Esophagus squamous epithelium (tissue), 5 donors: ENCODE data around the gene KRT38. TPM values are rescaled to one million over a fixed set of nuclear protein-coding genes. Genes with fewer than 3 reads are reported as not detected.

Source experiments
- DNase-seq: peaks from one replicate; lab custom pipeline; 2025; lab: John Stamatoyannopoulos, UW
- H3K27ac ChIP-seq, 4 donors: fragments of 200-600 bp; sonication (generic); one replicate each; pipeline ENCODE4 v1.5.1; 2016 to 2019; ENCODE audit warnings: mild to moderate bottlenecking in 1 of 4
- H3K27me3 ChIP-seq, 4 donors: fragments of 200-600 bp; sonication (generic); 1 replicate in 3 of 4; 2 replicates in 1 of 4; pipeline versions ENCODE4 v1.5.1 to v1.6.0; 2017 to 2021; ENCODE audit warnings: antibody characterized with exemption in 1 of 4
- H3K36me3 ChIP-seq, 3 donors: fragments of 200-600 bp; sonication (generic); one replicate each; pipeline ENCODE4 v1.5.1; 2016 to 2019
- H3K4me1 ChIP-seq, 3 donors: fragments of 200-600 bp; sonication (generic); one replicate each; pipeline ENCODE4 v1.5.1; 2017 to 2019
- H3K4me3 ChIP-seq, 4 donors: fragments of 200-600 bp; sonication (generic); 1 replicate in 3 of 4; 2 replicates in 1 of 4; pipeline ENCODE4 v1.5.1; 2016 to 2019; ENCODE audit warnings: mild to moderate bottlenecking in 2 of 4, moderate library complexity in 1 of 4
- H3K9me3 ChIP-seq, 3 donors: fragments of 200-600 bp; sonication (generic); one replicate each; pipeline ENCODE4 v1.5.1; 2016 to 2019
- CTCF ChIP-seq, 6 experiments: fragments of 450-650 bp in 4 of 6; fragments of 200-600 bp in 2 of 6; sonication (generic) in 2 of 6; IDR thresholded peaks; one replicate each; pipeline ENCODE4 v1.5.1; 2016 to 2019; ENCODE audit warnings: antibody characterized with exemption in 6 of 6, mild to moderate bottlenecking in 4 of 6, moderate library complexity in 4 of 6
- POLR2A ChIP-seq, 4 donors: fragments of 450-650 bp; IDR thresholded peaks; one replicate each; pipeline ENCODE4 v1.6.1; 2017; ENCODE audit warnings: antibody characterized with exemption in 4 of 4, mild to moderate bottlenecking in 4 of 4, moderate library complexity in 3 of 4
- WGBS, 2 donors: methylation state at CpG; one replicate each; pipeline ENCODE4 v1.1.5; 2018; 5-methylcytosine and 5-hydroxymethylcytosine counted together
- intact Hi-C: fragments of 100-400 bp; cut with DNase I; formaldehyde crosslinking; loops from one replicate; pipeline ENCODE4 v1.15.0; 2022
- total RNA-seq, 4 donors: library from RNA; depleted of rRNA; stranded (reverse); fragments of >200 nt; gene quantifications; one replicate each; pipeline ENCODE4 v1.1.0, GENCODE V29; 2016
- donor health status: DM: yes; HTN: yes; CAD: no.

The KRT38 gene
- total RNA-seq, 4 donors from 2014 or later: 0.18 TPM; not detected in 3

GRCh38 chr17:41480581-41480980 is 39.8 kb upstream of the KRT38 start:
- Histone ChIP-seq H3K9me3 (no peaks in the 10 kb centered on the region), H3K4me3 (no peak overlapping the region), H3K27me3 (no peaks in the 10 kb centered on the region), H3K27ac (no peak overlapping the region), H3K36me3 (no peaks in the 10 kb centered on the region), H3K4me1 (no peaks in the 10 kb centered on the region)
- 98% methylated on average over 9 of the region's 10 CpGs; no CpG with 5 or more reads in 1 of the 2 donors for WGBS, 2 donors
- DNase-seq: no peak
- intact Hi-C loops: no loop called here
- TF ChIP-seq CTCF (IDR thresholded peaks at IDR 0.05) (no peak), POLR2A (IDR thresholded peaks at IDR 0.05) (no peak)

- intact Hi-C loops: no loop called here
- 46 to 50% methylated on average over 2 of the region's 2 CpGs for WGBS, 2 donors
- TF ChIP-seq CTCF (IDR thresholded peaks at IDR 0.05) (no peak), POLR2A (IDR thresholded peaks at IDR 0.05) (no peak)
- Histone ChIP-seq H3K27ac (no peak overlapping the region), H3K9me3 (no peaks in the 10 kb centered on the region), H3K36me3 (no peaks in the 10 kb centered on the region), H3K27me3 (no peaks in the 10 kb centered on the region), H3K4me3 (no peak overlapping the region), H3K4me1 (no peaks in the 10 kb centered on the region)
- no peak for DNase-seq
These were observed 39.4 kb upstream of the KRT38 start for GRCh38 chr17:41480136-41480535.

- Histone ChIP-seq H3K27ac (no peak overlapping the region), H3K36me3 (no peaks in the 10 kb centered on the region), H3K27me3 (no peaks in the 10 kb centered on the region), H3K4me1 (no peaks in the 10 kb centered on the region), H3K4me3 (no peak overlapping the region), H3K9me3 (no peaks in the 10 kb centered on the region)
- 83 to 92% methylated on average over 3 to 6 of the region's 8 CpGs for WGBS, 2 donors
- DNase-seq: no peak
- TF ChIP-seq POLR2A (IDR thresholded peaks at IDR 0.05) (no peak), CTCF (IDR thresholded peaks at IDR 0.05) (no peak)
- intact Hi-C loops: no loop called here
These were observed 37.5 kb upstream of the KRT38 start for GRCh38 chr17:41478237-41478636.

GRCh38 chr17:41476866-41477815 is 36.4 kb upstream of the KRT38 start:
- no peak overlapping the region for H3K27ac ChIP-seq
- no peak for DNase-seq
- no peak overlapping the region for H3K4me3 ChIP-seq
- no peaks in the 10 kb centered on the region for H3K27me3 ChIP-seq
- intact Hi-C loops: no loop called here
- TF ChIP-seq CTCF (IDR thresholded peaks at IDR 0.05) (no peak), POLR2A (IDR thresholded peaks at IDR 0.05) (no peak)
- no peaks in the 10 kb centered on the region for H3K4me1 ChIP-seq
- H3K36me3 ChIP-seq: no peaks in the 10 kb centered on the region
- H3K9me3 ChIP-seq: no peaks in the 10 kb centered on the region
- WGBS, 2 donors: 86 to 89% methylated on average over 9 to 17 of the region's 22 CpGs

- Histone ChIP-seq H3K4me1 (no peaks in the 10 kb centered on the region), H3K9me3 (no peaks in the 10 kb centered on the region), H3K27me3 (no peaks in the 10 kb centered on the region), H3K36me3 (no peaks in the 10 kb centered on the region), H3K27ac (no peak overlapping the region), H3K4me3 (no peak overlapping the region)
- WGBS, 2 donors: 94 to 96% methylated on average over 2 to 4 of the region's 4 CpGs
- TF ChIP-seq CTCF (IDR thresholded peaks at IDR 0.05) (no peak), POLR2A (IDR thresholded peaks at IDR 0.05) (no peak)
- intact Hi-C loops: no loop called here
- no peak for DNase-seq
These were observed 34.6 kb upstream of the KRT38 start for GRCh38 chr17:41475421-41475820.
